Gastrocnemius medialis (tissue), 4 donors: Measurements from ENCODE around the gene CCDC171.

Experiments
- POLR2A ChIP-seq, 2 donors: fragments of 450-650 bp; IDR thresholded peaks; one replicate each; pipeline ENCODE4 v1.6.1; 2017; ENCODE audit warnings: antibody characterized with exemption in 2 of 2, mild to moderate bottlenecking in 2 of 2, moderate library complexity in 2 of 2
- TF ChIP-seq, protein P1 (sequence below), 5 experiments: fragments of 450-650 bp in 3 of 5; fragments of 200-600 bp in 2 of 5; sonication (generic) in 2 of 5; IDR thresholded peaks in 4 of 5; conservative IDR thresholded peaks in 1 of 5; 1 replicate in 4 of 5; 2 replicates in 1 of 5; pipeline ENCODE4 v1.5.1; 2016 to 2019; ENCODE audit warnings: antibody characterized with exemption in 5 of 5, mild to moderate bottlenecking in 3 of 5, moderate library complexity in 3 of 5

GRCh38 chr9:15707000-15707399 lies 154.2 kb downstream of the CCDC171 start:
- TF ChIP-seq POLR2A (IDR thresholded peaks at IDR 0.05): no peak
- TF ChIP-seq, protein P1, sequence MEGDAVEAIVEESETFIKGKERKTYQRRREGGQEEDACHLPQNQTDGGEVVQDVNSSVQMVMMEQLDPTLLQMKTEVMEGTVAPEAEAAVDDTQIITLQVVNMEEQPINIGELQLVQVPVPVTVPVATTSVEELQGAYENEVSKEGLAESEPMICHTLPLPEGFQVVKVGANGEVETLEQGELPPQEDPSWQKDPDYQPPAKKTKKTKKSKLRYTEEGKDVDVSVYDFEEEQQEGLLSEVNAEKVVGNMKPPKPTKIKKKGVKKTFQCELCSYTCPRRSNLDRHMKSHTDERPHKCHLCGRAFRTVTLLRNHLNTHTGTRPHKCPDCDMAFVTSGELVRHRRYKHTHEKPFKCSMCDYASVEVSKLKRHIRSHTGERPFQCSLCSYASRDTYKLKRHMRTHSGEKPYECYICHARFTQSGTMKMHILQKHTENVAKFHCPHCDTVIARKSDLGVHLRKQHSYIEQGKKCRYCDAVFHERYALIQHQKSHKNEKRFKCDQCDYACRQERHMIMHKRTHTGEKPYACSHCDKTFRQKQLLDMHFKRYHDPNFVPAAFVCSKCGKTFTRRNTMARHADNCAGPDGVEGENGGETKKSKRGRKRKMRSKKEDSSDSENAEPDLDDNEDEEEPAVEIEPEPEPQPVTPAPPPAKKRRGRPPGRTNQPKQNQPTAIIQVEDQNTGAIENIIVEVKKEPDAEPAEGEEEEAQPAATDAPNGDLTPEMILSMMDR (IDR thresholded peaks at IDR 0.05 in 4 of 5, conservative IDR thresholded peaks at IDR 0.05 in 1 of 5): no peak
